ENCODE data around the gene HBZ.

- TF ChIP-seq, protein P1, sequence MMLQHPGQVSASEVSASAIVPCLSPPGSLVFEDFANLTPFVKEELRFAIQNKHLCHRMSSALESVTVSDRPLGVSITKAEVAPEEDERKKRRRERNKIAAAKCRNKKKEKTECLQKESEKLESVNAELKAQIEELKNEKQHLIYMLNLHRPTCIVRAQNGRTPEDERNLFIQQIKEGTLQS (IDR thresholded peaks at IDR 0.05), result no peak
- TF ChIP-seq POLR2AphosphoS5 (IDR thresholded peaks at IDR 0.05; ENCODE audit: low read depth, low read length) (no peak), CTCF (IDR thresholded peaks at IDR 0.05 in 2 of 3, conservative IDR thresholded peaks at IDR 0.05 in 1 of 3; ENCODE audit: borderline replicate concordance in 1 of 3, insufficient read depth in 1 of 3, low read depth in 2 of 3, low read length in 2 of 3) (no peak), RAD21 (IDR thresholded peaks at IDR 0.05; ENCODE audit: low read depth) (no peak), CEBPB (IDR thresholded peaks at IDR 0.05; ENCODE audit: low read depth) (no peak)
- TF ChIP-seq, protein P2, sequence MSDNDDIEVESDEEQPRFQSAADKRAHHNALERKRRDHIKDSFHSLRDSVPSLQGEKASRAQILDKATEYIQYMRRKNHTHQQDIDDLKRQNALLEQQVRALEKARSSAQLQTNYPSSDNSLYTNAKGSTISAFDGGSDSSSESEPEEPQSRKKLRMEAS (IDR thresholded peaks at IDR 0.05), result no peak
Observed at GRCh38 chr16:193441-193840, 41.0 kb downstream of the HBZ start.

All from HCT116 (cell line).